ENCODE measurements around the gene BDKRB1.

DNA sequence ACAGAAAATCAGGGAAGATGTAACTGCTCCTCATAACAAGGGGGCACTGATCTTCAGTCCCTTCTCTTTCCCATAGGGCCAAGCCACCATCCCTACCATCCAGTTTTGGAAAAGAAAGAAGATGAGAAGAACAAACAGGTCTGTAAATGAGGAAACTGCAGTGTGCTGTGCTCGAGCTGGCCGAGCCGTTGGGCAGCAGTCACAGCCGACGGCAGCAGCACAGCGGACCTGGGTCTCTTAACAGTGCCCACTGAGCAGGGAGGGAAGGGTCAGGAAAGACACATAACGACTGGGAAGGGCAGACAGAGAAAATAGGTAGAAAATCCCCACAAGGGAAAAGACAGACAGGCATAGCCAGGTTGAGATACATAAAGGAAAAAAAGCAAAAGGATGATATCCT is 38.2 kb downstream of the BDKRB1 start:
- TF ChIP-seq, protein P1, sequence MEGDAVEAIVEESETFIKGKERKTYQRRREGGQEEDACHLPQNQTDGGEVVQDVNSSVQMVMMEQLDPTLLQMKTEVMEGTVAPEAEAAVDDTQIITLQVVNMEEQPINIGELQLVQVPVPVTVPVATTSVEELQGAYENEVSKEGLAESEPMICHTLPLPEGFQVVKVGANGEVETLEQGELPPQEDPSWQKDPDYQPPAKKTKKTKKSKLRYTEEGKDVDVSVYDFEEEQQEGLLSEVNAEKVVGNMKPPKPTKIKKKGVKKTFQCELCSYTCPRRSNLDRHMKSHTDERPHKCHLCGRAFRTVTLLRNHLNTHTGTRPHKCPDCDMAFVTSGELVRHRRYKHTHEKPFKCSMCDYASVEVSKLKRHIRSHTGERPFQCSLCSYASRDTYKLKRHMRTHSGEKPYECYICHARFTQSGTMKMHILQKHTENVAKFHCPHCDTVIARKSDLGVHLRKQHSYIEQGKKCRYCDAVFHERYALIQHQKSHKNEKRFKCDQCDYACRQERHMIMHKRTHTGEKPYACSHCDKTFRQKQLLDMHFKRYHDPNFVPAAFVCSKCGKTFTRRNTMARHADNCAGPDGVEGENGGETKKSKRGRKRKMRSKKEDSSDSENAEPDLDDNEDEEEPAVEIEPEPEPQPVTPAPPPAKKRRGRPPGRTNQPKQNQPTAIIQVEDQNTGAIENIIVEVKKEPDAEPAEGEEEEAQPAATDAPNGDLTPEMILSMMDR (IDR thresholded peaks at IDR 0.05; ENCODE audit: low read depth, low read length) = no peak
- no peak for TF ChIP-seq EZH2phosphoT487 (IDR thresholded peaks at IDR 0.05; ENCODE audit: low read depth)

Data from OCI-LY3 (cell line).